Heart left ventricle (tissue), 13 donors: ENCODE measurements around the gene RRP1.

Experiments used
- CTCF ChIP-seq, 12 donors: fragments of 200-600 bp; sonication (generic) in 4 of 12; IDR thresholded peaks; one replicate each; pipeline versions ENCODE4 v1.5.0 to v1.8.0; 2018 to 2022; ENCODE audit warnings: antibody characterized with exemption in 12 of 12, mild to moderate bottlenecking in 5 of 12
- POLR2A ChIP-seq, 2 donors: fragments of 450-650 bp; IDR thresholded peaks; one replicate each; pipeline ENCODE4 v1.6.1; 2017; ENCODE audit warnings: antibody characterized with exemption in 2 of 2, mild to moderate bottlenecking in 2 of 2, moderate library complexity in 2 of 2
- donor health status: ischemic (EF 13 %, LVEDD 7.1; RV severe dilation, severe dysfunction).
- donor health status: DM: no; HTN: yes; CAD: no.
- donor health status: DM: no; HTN: no; CAD: no.
- donor health status: ischemic (EF 25% LVEDD 6.9; RV normal size, moderate dysfunction).
- donor health status: ischemic (EF 25% LVEDD 5.7; RV mildly dilated, moderate dysfunction).
- donor health status: ischemic (EF 35%, LVEDD 5.7; RV mildly dilated, moderate dysfunction).
- donor health status: nonischemic (EF 11% LVEDD 7.7; RV severe dilation, severe dysfunction).
- donor health status: DM: yes; HTN: yes; CAD: no.
- donor health status: PGD.
- donor health status: ischemic (EF 29% LVEDD 5.4; RV normal size, mild dysfunction).
- donor health status: nonischemic (EF 23%, LVEDD 6.1; RV moderate dilation, normal function).

DNA sequence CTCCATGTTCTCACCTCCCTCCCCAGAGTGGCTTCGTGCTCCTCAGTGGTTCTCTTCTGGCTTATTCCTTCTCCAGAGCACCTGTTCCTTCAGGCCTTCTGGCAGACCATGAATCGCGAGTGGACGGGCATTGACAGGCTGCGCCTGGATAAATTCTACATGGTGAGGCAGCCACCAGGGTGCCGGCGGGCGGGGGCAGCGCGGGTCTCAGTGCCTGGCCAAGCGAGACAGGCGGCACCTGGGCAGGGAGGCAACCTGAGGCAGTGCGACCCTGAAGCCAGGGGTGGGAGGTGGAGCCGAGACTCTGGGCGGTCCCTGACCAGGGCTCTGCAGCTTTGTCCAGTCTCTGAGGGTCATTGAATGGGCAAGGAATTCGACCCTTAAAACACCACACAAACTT, 3.9 kb downstream of the RRP1 start:
- TF ChIP-seq POLR2A (IDR thresholded peaks at IDR 0.05) (no peak), CTCF (IDR thresholded peaks at IDR 0.05) (no peak)
